D721Med (cell line): Measurements from ENCODE around the gene KREMEN2.
A peak's percentile ranks its signal among the peaks of the same experiment; 100 is the strongest.

Experiments
- DNase-seq: peaks from one replicate; pipeline ENCODE4 v3.0.0; 2011; ENCODE audit warnings: low spot score; ENCODE audit not compliant: insufficient read length
- FAIRE-seq: peaks from 2 replicates; lab custom pipeline; 2011; peaks lifted over from hg19 to GRCh38; lab: Jason Lieb, UNC
- TF ChIP-seq, protein P1 (sequence below): IDR thresholded peaks from 2 replicates; pipeline ENCODE4 v1.5.1; 2012; ENCODE audit warnings: mild to moderate bottlenecking, control low read depth; ENCODE audit not compliant: insufficient read depth; ENCODE audit errors: missing control alignments

Gene KREMEN2

DNA sequence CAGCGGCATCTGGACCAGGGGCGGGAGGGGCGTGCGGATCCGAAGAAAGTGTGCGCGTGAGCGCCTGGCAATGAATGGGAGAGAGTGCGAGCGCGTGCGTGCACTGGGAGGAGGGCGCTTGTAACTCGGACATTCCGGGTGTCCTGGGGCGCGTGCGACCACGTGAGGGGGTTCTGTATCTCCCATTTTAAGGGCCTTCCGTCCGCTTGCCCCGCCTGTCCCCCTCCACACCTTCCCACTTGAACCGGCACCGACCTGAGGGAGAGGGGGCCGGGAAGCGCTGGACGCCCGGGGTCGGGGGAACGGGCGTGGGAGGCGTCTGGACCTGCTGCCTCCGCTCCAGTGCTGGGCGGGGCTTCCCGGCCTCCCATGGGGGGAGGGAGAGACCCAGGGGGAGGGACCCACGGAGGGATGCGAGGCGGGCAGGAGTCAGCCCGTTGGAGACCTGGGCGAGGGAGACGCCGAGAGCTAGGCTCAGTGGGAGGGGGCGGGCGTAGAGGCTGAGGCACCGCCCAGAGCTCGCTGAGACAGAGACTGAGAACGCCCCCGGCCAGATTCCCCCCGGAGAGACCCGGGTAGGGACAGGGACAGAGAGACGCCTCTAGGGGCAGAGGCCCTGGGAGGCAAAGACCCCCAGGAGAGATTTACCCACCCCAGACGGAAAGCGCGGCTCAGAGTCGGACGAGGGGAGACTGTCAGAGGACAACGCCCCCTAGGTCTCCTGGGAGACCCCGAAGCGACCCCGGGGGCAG, at the start of gene KREMEN2:
TSS of gene KREMEN2 (plus strand) at position 553 of the 752 bp plus-strand sequence. CDS start 246 bp downstream, outside the sequence.
- TF ChIP-seq, protein P1, sequence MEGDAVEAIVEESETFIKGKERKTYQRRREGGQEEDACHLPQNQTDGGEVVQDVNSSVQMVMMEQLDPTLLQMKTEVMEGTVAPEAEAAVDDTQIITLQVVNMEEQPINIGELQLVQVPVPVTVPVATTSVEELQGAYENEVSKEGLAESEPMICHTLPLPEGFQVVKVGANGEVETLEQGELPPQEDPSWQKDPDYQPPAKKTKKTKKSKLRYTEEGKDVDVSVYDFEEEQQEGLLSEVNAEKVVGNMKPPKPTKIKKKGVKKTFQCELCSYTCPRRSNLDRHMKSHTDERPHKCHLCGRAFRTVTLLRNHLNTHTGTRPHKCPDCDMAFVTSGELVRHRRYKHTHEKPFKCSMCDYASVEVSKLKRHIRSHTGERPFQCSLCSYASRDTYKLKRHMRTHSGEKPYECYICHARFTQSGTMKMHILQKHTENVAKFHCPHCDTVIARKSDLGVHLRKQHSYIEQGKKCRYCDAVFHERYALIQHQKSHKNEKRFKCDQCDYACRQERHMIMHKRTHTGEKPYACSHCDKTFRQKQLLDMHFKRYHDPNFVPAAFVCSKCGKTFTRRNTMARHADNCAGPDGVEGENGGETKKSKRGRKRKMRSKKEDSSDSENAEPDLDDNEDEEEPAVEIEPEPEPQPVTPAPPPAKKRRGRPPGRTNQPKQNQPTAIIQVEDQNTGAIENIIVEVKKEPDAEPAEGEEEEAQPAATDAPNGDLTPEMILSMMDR, result peak; percentile 4
- peak; percentile 87 for DNase-seq
- FAIRE-seq, result no peak

DNA sequence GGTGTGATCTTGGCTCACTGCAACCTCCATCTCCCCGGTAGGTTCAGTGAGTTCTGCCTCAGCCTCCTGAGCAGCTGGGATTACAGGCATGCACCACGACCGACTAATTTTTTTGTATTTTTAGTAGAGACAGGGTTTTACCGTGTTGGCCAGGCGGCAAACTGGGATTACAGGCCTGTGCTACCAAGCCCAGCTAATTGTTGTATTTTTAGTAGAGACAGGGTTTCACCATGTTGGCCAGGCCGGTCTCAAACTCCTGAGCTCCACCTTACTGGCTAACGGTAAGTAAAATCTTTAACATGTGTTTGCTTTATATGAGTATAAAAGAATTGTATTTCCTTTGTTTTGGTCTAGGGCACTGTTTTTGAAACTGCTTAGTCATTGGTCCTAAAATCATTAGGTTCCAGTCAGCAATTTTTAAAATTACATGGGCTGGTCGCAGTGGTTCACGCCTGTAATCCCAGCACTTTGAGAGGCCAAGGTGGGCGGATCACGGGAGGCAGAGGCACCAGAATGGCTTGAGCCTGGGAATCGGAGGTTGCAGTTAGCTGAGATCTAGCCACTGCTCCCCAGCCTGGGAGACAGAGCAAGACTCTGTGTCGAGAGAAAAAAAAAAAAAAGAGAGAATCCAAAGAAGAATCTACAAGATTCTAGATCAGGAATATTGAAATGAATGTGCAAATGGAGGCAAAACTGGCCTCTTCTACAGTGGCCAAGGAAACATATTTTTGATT, 48.7 kb upstream of the KREMEN2 start:
- TF ChIP-seq, protein P1, result no peak
- DNase-seq (no peak), FAIRE-seq (no peak)

DNA sequence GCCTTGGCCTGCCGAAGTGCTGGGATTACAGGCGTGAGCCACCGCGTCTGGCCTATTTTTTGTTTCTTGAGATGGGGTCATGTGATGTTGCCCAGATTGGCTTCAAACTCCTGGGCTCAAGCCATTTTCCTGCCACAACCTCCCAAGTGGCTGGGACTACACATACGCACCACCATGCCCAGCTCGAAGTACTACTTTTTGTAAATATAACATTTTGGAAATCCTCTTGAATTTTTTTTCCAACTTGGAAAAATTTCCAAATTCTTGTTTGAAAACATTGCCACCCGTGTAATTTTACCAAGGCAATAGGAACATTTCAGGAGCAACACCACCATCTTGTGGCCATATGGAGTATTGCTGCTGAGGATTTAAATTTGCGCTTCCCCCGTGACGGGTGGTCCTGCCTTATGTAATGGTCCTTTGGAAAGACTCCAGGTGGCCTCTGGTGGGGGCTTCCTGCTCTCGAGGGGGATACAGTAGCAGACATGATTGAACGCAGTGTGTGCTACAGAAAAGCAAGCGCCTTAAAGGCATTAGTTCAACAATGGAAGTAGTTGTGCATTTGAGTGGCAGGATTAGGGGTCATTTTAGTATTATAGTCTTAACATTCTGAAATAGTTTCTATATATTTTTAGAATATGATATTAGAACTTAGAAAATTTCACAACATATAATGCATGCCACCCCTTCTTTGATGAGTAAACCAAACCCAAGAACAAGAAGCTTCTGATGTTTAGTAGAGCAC, 44.4 kb upstream of the KREMEN2 start:
- DNase-seq, result peak; percentile 31
- no peak for FAIRE-seq

DNA sequence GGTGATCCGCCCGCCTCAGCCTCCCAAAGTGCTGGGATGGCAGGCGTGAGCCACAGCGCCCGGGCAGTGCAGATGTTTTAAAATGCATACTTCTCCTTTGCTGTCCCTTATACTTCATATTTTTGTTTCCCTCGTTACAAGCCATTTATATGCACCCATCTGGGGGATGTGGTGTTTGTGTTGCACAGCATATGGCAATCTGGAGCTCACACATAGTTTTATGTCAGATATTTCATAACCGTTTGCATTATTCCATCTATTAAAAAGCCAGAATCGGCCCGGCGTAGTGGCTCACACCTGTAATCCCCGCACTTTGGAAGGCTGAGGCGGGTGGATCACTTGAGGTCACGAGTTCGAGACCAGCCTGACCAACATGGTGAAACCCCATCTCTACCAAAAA, 40.6 kb upstream of the KREMEN2 start:
- FAIRE-seq, result no peak
- TF ChIP-seq, protein P1, result no peak
- DNase-seq, result no peak

More for the DNA sequence above, 44.4 kb upstream of the KREMEN2 start:
- TF ChIP-seq, protein P1, result peak; percentile 91

- FAIRE-seq (no peak), DNase-seq (peak; percentile 3)
- TF ChIP-seq, protein P1, result no peak
Measured at GRCh38 chr16:2924901-2925755, 38.9 kb upstream of the KREMEN2 start.

DNA sequence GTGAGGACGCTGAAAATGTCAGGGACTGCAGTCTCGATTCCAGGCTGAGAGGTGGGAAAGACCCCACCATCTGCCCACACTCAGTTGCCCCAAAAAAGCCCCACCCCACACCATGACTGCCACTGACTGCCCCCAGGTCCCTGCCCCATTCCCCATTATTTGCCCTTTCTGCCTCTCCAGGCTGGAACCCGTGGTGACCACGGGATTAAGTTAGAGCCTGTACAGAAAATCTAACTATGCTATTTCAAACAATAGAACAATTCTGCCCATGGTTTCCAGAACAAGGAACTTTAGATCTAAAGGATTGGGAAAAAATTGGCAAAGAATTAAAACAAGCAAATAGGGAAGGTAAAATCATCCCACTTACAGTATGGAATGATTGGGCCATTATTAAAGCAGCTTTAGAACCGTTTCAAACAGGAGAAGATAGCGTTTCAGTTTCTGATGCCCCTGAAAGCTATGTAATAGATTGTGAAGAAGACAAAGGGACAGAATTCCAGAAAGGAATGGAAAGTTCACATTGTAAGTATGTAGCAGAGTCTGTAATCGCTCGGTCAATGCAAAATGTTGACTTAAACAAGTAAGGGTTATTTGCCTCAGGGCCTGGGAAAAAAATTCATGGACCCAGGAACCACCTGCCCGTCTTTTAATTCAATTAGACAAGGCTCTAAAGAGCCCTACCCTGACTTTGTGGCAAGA, 38.0 kb upstream of the KREMEN2 start:
- TF ChIP-seq, protein P1, result no peak
- peak; percentile 10 for DNase-seq
- FAIRE-seq, result no peak
